NCI-H524 (cell line): ENCODE results near the gene TMEM129.
"Not testable (repeated sequence)": the region's sequence is repeated elsewhere in the genome, so short reads cannot be mapped to it uniquely, and the experiment has no call there.

Source experiments
- DNase-seq, 2 experiments: peaks; one replicate each; lab custom pipeline; 2025; lab: John Stamatoyannopoulos, UW

Gene TMEM129

DNA sequence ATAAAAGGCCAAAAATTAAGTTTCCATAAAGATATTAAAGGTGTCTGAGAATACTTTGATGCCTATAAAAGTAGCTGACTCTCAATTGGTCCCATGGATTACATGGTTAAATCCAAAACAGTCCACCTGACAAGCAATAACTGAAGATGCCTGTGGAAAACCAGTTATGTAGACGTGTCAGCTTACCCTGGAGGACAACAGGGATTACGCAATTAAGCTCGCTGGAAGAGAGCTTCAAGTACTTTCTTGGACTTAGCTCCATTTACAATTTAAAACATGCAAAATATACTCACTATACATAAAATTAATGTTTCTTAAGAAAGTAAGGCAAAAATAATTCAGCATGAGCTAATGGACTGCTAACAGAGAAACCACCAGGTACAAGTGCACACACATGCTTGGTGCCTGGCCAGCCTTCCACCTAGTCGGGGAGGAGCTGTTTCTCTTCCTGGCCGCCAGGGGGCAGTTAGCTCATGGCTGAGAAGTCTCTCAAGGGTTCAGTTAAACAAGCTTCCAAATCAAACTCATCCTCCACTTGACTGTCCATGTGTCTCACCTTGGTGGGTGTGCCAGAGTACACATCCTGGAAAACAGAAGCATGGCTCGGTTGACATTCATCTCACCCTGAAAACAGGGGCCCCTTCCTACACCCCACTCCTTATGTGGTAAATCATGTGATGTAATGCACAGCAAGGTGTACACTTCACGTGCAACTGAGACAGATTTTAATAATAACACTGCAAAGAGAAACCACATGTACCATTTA is 27.8 kb downstream of the TMEM129 start:
- peak; percentile 16 to 73 for DNase-seq

DNA sequence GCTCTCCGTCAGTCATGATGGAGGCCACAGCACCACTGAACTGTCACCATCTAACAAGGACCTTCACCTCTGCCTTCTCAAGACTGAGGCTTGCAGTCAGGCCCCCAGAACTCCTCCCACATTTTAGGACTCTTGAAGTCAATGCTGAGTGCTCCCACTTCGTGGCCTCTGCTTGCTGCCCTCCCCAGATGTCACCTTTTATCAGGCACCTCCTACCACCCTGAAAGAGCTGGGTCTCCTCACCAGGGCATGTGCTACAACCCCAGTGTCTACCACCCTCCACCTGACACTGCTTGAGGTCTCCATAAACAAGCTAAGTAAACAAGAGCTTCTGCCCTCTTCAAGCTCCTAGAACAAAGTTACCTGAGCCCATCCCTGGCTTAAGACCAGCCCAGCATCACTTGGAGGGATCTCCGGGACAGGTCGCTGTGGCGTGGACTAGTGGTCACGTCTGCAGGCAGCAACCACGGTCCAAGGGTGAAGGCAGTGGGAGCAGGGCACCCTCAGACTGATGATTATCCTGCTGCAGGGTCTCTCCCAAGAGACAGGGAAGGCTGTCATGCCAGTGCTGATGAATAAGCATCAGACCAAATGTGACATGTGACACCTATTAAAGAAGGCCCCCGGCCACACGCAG is 29.3 kb downstream of the TMEM129 start:
- no peak for DNase-seq

DNA sequence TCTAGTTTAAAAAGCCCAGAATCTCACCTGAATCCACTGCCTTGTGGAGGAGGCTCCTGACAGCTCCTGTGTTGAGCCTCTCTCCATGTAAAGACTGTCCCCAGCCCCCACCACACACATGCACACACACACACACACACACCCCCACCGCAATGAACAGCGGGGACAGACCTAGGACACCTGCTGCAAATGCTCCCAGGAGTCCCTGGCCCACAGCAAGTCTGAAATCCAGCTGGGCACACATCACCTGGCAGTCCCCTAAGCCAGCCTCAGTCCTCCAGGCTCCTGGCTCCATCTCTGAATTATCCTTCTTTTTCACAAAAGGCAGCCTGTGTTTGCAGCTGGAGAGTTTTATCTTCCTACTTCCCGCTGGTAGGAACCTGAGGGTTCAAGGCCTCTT is 30.4 kb downstream of the TMEM129 start:
- no peak for DNase-seq

DNA sequence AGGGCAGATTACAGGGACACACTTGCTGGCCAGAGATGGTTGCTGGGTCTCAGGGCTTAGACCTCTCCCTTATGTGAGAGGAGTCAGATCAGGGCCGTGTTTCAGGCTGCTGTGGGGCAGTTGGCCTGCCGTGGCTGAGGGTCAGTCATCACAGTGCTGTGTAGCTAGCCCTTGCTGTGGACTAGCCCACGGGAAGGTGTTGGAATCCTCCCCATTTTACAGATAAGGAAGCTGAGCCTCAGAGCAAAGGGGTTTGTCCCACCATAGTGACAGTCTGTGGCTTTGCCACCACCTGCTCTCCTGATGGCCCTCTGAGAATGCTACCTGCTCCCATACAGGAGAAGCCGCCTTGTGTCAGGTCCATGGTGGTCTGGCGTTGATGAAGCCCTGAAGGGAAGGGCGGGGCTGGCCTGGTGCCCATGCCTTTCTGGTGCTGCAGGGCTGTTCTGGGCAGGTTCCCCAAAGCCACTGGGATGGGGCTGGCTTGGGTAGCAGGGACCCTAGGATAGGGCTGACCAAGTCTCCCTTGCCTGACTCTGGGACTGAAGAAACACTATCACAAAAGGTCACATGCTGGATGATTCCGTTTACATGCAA is 34.6 kb downstream of the TMEM129 start:
- DNase-seq = no peak

DNA sequence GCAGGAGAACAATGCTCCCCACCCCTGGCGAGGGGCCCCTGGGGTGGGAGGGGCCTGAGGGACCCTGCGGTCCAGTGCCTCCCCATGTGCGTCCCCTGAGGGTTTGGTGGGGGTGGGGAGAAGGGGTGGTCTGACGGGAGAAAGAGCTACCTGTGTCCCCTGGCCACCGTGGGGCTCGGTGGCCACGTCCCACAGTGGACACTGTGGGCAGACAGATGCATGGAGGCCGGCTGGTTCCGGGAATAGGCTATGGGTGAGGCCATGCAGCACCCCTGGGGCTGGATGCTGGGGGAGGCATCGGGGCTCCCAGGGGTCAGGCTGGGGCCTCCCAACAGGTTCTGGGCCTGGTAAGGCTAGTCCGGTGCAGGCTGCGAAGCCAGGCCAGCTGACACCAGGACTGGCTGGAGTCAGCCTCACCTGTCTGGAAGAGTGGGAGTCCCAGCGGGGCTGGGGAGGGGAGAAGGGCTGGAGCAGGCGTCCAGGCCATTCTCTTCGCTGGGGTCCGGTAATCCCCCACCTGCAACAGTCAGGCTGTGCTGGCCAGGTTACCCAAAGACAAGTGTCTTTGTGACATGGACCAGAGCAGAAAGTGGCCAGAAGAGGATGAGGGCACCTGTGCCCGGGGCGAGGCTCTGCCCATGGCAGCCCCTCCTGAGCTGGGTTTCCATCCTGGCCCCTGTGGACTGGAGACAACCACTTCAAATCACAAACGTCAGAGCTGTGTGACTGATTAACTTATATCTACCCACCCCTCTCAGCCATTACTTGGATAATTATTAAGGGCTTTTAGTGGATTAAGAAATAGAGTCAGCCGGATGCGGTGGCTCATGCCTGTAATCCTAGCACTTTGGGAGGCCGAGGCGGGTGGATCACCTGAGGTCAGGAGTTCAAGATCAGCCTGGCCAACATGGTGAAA is 35.6 kb downstream of the TMEM129 start:
- peak in 1 of 2 experiments; percentile 25 for DNase-seq

DNA sequence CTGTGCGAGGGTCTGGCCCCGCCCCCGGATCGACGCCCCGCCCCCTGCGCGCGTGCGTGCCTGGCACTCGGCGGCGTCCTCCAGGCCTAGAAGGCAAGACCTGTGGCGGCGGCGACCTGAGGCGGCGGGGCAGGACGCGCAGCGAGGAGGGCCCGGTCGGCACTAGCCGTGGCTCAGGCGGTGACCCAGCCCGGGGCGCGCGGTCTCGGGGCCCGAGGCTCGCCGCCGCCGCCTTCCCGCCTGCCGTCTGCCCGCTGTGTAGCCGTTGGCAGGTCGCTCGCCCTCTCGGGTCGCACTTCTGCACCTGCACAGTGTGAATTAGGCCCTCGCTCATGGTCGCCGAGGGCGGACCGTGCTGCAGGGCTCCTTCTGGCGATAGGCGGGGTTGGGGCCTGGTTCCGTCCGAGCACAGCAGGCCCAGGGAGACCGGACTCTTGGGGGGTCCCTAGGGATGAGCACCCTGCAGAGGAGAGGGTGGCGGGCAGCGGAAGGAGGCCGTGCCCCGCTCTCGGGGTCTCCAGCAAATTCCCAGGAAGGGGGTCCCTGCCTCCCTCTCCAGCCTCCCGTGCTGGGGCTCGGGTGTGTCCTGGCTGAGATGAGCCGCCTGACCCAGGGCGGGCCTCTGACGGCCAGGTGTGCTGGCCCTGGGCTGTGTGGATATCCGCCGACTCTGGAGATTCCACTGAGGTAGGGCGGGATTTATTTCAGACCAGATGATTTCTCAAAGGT is 36.5 kb downstream of the TMEM129 start:
- no peak for DNase-seq

DNA sequence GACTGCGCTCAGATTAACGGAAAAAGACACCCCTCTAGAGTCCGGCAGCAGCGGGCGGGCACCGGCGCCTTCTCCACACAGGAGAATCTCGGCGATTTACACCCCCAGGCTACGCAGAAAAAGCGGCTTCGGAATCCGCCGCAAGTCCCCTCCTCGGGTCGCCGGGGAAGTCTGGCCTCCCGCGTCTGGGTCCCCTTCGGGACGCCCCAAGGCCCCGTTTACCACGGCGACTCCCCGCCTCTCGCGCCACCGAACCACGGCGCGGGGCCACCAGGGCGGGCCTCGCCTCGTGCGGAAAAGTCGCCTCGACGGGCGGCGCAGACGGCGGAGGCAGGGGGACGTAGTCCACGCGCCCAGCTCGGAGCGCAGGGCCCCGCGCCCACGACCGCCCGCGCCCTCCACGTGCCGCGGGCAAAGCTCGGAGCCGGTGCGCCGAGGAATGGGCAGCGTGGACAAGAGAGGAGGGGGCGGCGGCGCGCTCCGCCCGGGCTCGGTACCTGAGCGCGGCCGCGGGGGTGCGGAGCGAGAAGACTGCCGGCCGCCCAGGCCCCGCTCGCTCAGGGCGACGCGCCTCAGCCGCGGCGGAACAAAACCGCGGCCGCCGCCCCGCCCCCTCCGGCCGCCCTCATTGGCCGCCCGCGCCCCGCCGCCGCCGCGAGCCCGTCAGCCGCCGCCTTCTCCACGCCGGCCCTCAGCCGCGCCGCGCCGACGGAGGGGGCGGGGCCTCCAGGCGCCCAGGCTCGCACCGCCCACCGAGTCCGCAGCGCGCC is 37.2 kb downstream of the TMEM129 start, which contains the start of gene FAM53A:
Gene FAM53A (minus strand): TSS at position 578 of the 770 bp plus-strand sequence. CDS start 15,572 bp downstream, outside the sequence.
- peak; percentile 58 to 69 for DNase-seq

DNA sequence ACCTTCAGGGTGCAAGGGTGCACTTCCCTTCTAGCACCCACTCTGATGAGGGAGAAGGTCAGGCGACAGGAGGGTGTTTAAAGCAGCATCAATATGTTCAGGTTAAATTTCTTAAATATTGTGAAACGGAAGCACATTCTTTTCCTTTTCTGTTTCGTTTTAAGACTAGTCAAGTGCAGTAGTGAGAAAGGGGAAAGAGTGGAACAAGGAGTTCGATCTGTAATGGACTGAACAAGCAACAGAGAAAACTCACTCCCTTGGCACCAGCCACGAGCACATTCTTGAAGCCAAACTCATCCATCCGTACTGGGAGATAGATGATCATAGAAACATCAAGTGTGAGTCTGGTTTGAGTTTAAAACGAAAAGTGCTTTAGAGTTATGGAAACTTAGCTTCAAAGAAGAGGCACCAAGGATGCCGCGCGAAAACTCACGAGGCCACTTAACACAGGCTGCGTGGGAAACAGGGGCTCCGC is 37.8 kb downstream of the TMEM129 start:
- no peak for DNase-seq

DNA sequence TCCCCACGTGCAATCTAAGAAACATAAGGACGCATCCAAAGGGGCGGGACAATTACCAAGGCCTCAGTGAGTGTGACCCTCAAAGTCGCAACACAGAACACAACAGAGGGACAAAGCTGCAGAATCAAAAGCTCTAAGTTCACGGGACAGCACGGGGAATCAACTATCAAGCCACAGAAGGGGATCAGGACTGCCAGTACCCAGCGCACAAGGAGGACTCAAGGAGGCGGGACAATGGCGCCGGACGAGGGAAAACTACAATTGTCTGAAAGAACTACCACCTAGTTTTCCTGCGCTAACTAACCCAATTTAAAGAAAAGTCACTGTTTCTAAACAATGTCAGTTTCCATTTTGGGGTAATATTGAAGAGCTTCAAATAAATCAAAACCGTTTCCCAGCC is 38.3 kb downstream of the TMEM129 start:
- no peak for DNase-seq

DNA sequence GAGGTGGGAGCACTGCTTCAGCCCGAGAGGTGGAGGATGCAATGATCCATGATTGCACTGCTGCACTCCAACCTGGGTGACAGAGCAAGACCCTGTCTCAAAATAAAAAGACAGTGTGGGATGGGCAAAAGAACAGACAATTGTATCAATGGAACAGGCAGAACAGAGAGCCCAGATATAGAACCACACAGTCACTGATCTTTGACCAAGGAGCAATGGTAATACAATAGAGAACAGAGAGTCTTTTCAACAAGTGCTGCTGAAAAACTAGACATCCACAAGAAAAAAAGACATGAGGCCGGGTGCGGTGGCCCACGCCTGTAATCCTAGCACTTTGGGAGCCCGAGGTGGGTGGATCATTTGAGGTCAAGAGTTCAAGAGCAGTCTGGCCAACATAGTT is 42.9 kb downstream of the TMEM129 start:
- DNase-seq = no peak

DNA sequence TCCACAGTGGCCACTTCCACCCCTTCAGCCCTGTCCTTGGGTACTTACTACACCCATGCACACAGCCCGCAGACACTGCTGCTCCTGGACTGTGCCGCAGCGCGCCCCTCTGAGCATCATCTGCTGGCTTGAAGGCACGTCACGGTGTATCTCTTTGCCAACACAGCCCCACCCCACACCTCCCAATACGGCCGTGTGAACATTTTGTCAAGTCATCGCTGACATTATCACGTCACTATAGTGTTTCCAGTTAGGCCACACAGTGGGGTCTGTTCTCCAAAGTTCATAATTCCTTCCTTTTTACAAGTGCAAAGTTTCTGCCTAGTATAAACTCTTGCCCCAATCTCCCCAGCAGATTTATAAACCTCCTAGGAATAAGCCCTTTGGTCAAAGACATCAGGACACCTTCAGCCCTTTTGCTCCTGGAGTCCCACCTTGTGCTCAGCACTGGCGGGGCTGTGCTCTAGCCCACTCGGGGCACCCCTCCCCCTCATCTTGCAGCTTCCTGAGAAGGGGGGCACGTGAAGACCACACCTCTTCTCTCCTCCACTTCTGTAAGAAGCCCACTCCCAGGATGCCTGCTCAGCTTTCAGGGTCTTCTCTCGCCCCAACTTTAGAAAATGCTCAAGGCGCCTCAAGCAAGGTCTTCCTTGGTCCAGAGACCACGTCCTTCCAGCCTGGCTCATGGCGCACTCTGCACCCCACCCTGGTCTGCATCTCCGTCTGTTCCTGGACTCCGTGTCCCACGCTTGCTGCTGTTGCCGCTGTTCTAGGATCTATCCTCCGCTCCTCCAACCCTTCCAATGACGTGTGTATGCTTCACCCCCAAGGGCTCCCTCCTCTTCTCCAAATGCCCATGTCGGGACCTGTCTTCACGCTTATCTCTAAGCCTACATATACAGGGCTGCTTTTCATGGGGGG is 44.3 kb downstream of the TMEM129 start:
- no peak for DNase-seq

DNA sequence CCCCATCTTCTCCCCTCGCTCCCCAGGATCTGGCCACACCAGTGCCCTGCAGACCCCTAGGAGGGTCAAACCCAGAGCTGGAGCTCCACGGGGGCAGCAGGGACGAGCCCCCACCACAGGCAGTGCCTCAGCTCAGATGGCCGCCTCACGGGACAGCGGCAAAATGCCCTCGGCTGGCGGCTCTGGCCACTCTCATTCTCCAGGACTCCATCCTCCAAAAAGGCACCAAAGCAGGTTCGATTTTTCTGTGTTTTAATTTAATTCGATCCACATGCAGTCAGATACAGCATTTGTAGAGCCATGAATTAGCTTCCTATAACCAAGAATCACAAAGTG is 45.4 kb downstream of the TMEM129 start:
- no peak for DNase-seq

DNA sequence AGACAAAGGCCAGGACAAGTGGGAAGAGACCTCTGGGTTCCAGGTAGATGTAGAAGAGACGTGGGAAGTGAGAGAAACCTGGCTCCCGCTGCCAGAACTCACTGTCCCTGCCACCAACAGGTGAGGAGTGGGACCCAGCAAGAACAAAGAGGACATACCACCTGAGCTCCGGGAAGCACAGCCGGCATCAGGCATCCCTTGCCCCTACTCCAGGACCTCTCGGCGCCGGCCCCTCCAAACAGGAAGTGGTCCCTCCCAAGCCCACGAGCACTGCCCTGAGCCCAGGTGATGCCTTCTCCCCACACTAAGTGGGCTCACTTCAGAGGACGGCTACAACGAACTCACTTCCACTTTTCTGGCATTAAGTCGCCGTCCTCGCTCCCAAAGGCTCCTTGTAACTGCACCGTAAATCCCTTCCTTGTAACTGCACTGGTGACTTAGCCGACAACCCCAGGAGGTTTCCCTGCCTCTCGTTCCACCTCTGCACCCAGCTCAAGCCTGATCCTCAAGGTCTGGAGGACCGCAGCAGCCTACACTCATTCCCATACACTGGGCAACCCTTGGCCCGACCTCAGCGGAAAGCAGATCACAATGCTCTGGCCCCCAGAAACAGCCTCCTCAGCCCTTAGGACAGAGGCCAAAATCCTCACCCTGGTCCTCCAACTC is 45.9 kb downstream of the TMEM129 start:
- no peak for DNase-seq

DNA sequence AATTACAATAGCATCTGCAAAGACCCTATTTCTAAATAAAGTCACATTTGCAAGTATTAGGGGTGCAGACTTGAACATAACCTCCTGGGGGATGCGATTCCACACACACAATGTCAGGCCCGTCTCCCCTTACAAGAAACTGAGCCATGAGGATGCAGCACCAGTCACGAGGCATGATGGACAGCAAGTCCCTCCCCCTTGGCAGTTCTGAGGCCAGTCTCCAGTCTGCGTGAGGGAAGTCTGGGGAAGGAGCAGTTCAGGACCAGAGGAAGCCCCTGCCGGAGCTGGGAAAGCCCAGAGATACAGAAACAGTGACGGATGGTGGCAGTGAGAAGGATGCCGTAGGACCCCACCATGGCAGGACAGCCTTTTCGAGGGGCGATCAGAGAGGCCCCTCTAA is 46.4 kb downstream of the TMEM129 start:
- DNase-seq = no peak

DNA sequence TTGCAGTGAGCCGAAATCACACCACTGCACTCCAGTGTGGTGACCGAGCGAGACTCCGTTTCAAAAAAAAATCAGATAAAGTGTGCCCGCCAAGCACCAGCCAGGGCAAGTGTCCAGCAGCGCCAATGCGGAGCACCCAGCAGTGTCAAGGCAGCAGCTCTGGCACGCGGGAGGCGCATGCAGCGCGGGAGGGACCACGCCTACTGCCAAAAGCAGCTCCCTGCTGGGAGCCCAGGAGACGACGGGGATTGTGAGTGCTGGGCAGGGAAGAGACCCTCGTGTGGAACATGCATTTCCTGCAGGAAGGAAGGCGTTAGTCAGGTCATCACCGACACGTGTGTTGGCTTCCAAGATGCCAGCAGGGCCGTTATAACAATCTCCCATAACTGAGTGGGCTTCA is 47.5 kb downstream of the TMEM129 start:
- DNase-seq = no peak

DNA sequence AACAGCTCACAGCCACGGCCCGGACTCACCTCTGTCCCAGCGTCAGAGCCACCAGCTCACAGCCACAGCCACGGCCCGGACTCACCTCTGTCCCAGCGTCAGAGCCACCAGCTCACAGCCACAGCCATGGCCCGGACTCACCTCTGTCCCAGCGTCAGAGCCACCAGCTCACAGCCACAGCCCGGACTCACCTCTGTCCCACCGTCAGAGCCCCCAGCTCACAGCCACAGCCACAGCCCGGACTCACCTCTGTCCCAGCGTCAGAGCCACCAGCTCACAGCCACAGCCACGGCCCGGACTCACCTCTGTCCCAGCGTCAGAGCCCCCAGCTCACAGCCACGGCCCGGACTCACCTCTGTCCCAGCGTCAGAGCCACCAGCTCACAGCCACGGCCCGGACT is 50.1 kb downstream of the TMEM129 start:
- DNase-seq = not testable (repeated sequence)

DNA sequence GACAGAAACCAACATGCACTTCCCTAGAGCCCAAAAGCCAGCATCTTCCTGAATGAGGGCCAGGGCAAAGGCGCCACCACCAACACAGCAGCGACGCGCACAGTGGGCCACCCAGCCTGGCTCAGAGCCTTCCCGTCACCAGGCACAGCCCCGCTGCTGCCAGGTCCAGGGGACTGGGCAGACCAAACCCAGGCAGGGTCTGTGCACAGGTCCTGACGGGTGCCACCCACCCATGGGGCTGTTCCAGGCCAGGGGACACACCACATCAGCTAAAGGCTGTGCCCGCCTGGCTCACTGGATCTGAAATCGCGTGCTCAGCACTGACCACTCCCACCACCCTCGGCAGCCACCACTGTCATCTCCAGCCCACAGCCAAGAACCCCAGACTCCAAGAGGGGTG is 50.8 kb downstream of the TMEM129 start:
- no peak for DNase-seq

DNA sequence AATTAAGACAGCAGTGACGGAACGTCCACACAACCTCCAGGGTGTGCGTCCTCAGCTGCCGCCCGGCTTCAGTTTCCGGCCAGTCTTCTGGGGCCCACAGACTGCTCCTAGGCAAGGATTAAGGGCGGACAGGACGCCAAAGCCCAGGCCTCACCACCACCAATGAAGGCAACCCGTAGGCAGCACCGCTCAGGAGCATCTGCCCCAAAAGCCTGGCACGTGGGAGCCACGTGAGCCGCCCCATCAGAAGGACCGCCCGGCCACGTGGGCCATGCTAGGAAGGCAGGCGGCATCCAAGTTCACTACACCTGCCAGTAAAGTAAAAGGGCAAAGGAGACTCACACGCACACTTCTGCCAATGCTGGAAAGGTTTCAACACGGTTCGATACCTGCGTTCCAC is 51.3 kb downstream of the TMEM129 start:
- no peak for DNase-seq

DNA sequence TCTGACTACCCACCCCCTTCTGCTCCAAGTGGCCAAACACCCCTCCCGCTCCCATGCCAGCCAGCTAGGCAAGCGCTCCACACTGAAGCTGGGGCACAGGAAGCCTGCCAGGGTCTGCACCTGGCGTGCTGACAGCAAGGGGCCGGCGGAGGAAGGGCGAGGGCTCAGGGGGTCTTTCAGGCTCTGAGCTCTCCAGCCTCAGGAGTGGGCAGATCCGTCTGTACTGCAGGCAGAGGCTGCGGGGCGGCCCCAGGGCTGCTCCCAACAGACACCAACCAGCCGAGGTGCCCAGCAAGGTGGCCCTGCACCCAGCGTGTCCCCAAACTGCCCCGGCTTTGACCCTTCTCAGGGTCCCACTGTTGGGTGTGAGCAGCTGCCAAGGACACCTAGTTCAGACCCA is 51.9 kb downstream of the TMEM129 start:
- DNase-seq = no peak
